ENCODE data around the gene VAV2.
"Not testable (repeated sequence)": the region's sequence is repeated elsewhere in the genome, so short reads cannot be mapped to it uniquely, and the experiment has no call there.

VAV2 gene

DNA sequence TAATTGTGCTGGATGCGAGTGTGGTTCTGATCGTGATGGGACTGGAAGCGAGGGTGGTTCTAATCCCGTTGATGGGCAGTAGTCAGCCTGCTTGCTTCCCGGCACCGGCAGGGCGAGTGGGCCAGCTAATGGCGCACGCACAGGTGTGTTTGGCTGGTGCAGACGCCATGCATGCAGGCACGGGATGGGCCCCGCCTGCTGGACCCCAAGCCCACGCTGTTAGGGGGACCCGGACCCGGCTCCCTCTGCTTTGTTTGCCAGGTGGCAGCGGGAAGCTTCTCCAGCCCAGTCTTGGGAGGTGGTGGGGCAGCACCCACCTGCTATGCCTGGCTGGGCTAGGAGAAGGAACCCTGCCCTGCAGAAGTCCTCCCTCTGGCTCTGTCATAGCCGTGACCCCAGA is 70.3 kb downstream of the VAV2 start:
- in situ Hi-C loops (cut with MboI; ENCODE audit: low sequenced_read_pairs): no loop called here

GRCh38 chr9:133920471-133920870 is 71.7 kb downstream of the VAV2 start:
- in situ Hi-C loops (cut with MboI; ENCODE audit: low sequenced_read_pairs): no loop called here

GRCh38 chr9:133919253-133920115 is 72.6 kb downstream of the VAV2 start:
- in situ Hi-C loops (cut with MboI; ENCODE audit: low sequenced_read_pairs): no loop called here

DNA sequence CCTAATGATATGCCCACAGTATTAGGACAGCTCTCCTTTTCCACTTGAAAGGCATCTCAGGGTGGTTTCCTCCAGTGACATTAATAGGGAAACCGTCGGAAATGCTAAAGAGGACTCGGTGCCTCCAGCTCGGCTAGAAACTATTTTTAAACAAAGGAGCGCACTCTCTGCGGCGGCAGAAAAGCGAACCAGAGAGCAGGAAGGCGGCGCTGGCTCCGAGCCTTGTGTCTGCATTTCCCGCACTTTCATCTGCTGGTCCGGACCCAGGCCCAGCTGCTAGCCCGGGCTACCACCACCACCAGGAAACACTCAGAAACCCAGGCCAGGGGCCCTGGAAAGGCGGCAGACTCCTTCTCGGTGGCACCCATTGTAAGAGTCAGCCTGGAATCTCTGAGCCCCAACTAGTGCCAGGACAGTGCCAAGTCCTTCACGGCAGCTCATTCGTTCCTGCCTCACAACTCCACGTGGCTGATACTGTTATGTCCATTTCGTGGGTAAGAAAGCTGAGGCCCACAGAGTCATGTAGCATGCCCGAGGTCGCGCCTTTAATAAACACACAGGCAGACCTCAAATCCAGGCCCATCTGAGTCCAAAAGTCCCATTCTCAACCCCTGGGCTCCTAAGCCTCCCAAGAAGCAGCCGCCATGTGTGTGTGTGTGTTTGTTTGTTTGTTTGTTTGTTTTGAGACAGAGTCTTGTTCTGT is 73.9 kb downstream of the VAV2 start:
- in situ Hi-C loops (cut with MboI; ENCODE audit: low sequenced_read_pairs): no loop called here

DNA sequence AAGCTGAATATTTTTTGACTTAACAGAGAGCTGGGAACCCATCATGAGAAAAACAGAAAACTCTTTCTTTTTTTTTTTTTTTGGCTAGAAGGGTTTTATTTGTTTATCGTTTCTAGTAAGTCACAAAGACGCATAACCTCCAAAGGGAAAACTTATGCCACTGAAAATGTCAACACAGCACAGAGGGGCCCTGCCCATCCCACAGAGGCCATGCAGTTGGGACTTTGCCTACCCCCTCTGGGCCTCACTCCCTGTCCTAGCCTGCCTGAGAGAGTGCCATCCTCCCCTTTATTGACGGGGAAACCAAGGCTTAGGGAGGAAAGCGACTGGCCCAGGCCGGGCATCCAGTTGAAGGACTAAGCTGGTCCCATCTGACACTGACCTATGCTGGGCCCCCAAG is 74.7 kb downstream of the VAV2 start:
- in situ Hi-C loops (cut with MboI; ENCODE audit: low sequenced_read_pairs): no loop called here

- in situ Hi-C loops (cut with MboI; ENCODE audit: low sequenced_read_pairs): no loop called here
Observed at GRCh38 chr9:133916159-133916541, 76.0 kb downstream of the VAV2 start.

DNA sequence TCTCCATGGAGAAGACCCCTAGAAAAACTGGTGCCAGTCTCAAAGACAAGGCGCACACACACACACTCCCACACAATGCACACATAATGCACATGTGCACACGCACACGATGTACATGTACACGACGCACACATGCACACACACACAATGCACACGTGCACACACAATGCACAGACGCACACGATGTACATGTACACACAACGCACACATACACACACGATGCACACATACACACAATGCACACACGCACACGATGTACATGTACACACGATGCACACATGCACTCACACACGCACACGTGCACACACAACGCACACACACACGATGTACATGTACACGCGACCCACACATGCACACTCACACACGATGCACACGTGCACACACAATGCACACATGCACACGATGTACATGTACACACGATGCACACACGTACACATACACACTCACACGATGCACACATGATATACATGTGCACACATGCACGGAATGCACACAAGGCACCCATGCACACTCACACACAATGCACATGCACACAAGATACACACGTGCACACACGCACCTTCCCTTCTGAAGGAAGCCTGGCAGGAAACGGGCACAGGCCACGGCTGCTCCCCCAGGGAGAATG is 76.5 kb downstream of the VAV2 start:
- in situ Hi-C loops (cut with MboI; ENCODE audit: low sequenced_read_pairs): no loop called here

GRCh38 chr9:133914442-133915342 is 77.4 kb downstream of the VAV2 start:
- in situ Hi-C loops (cut with MboI; ENCODE audit: low sequenced_read_pairs): no loop called here

- in situ Hi-C loops (cut with MboI; ENCODE audit: low sequenced_read_pairs): no loop called here
Observed at GRCh38 chr9:133913571-133914369, 78.4 kb downstream of the VAV2 start.

DNA sequence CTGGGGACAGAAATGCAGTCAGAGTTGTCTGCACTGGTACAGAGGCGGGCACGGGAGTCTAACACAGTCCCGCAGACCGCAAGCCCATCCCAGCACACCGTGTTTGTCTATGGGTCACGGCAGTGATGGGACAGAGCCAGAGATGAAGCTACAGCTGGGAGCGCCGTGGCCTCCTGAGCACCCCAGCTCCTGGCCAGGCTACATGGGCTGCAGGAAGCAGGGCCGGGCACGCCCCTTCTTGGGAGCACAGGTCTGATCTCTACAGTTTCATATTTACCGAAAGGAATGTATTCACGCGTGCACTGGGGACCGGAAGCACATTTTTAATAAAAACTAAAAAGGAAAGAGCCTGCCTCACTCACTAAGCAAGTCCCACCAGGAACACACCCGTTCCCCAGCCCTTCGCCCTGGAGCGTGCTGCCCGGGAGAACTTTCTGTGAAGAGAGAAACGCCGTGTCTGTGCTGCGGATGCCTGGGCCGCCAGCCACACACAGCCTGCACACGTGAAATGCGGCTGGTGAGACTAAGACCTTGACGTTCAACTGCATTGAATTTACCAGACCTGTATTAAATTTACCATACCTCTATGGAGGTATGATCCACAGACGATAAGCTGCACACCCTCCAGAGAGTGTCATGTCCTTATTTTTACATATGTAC is 81.1 kb downstream of the VAV2 start:
- in situ Hi-C loops (cut with MboI; ENCODE audit: low sequenced_read_pairs): no loop called here

DNA sequence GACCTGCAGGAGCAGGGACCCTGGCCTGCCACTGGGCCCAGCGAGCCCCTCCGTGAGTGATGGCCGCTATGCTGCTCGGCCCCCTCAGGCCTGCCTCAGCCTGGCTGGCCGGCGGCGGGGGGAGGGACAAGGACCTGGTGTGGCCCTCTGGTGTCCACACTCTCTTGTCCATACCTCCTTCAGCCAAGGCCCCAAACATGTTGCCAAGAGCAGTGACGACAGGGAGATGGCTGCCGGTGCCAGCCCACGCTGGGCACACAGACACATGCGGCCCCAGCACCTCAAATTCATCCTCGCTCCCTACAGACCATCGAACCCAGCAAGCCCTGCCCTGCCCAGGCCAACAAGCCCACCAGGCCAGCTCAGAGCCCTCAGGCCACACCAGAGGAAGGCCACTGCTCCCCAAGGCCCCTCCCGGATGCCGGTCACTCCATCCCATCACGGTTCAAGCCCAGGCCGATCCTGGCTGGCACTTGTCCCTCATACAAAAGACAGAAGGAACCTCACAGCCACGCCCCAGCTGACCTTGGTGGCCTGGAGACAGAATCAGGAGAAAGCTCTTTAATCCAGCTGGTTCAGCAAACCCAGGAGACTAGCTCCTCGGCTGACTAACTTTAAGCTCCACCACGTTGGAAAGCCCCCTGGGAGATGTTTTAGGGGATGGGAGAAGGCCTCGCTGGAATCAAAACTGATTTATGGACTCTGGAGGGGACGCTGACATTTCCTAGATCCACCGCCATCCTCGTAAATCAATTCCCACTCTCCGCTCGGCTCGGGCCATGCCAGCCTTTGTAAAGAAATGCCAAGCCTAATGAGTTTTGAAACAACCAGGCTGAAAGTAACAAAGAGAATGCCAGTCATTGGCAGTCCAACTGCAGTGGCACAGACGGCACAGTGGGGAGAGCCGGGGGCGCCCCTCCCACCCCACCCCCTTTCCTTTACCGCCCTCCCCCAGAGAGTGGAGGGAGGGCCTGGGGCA is 84.9 kb downstream of the VAV2 start:
- in situ Hi-C loops (cut with MboI; ENCODE audit: low sequenced_read_pairs): no loop called here

DNA sequence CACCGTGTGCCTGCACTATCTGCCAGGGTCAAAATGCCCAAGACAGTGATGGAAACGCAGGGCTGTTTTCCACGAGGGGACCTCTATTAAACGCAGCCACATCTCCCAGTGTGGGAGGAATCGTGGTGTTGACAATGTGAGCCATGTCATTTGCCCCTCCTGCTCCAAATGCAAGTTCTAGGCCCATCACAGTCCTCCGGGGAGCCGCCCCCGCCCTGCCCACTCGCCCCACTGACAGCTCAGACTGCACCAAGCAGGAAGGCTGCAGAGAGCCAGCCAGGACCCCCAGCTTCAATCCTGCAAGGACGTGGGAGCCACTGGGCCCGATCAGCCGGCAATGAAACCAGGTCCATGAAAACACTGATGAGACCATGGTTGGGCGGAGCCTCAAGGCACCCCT is 85.9 kb downstream of the VAV2 start:
- in situ Hi-C loops (cut with MboI; ENCODE audit: low sequenced_read_pairs): no loop called here

GRCh38 chr9:133905493-133905892 is 86.6 kb downstream of the VAV2 start:
- in situ Hi-C loops (cut with MboI; ENCODE audit: low sequenced_read_pairs): no loop called here

DNA sequence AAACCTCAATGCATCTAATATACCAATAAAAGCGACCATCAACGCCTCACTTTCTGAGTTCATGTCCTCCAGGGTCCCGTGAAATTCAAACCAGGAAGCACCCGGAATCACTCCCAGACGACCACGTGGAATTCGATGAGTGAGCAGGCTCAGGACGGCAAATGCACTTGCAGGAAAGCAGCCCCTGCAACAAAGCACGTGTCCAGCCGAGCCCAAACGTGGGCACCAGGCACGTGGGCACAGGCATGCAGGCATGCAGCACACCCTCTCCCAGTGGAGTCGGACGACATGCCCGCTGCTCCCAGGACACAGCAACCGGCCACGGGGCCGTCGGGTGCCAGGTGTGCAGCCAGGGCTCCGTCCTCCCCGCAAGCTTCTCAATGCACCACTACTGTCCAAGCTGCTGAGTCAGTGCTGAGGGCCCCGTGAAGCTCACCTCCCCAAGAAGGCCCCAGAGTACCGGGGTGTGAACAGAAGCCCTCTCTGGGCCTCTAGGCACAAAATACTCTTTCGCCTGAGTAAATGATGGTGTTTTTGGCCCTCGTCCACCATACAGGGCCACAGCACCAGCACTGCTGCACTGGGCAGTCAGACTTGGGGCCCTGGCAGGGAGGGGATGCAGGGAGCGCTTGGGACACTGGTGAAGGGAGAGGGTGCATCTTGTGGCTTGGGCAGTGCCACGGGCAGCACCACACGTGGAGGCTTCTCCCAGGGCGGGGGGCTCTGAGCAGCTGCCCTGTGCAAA is 87.6 kb downstream of the VAV2 start:
- in situ Hi-C loops (cut with MboI; ENCODE audit: low sequenced_read_pairs): no loop called here

DNA sequence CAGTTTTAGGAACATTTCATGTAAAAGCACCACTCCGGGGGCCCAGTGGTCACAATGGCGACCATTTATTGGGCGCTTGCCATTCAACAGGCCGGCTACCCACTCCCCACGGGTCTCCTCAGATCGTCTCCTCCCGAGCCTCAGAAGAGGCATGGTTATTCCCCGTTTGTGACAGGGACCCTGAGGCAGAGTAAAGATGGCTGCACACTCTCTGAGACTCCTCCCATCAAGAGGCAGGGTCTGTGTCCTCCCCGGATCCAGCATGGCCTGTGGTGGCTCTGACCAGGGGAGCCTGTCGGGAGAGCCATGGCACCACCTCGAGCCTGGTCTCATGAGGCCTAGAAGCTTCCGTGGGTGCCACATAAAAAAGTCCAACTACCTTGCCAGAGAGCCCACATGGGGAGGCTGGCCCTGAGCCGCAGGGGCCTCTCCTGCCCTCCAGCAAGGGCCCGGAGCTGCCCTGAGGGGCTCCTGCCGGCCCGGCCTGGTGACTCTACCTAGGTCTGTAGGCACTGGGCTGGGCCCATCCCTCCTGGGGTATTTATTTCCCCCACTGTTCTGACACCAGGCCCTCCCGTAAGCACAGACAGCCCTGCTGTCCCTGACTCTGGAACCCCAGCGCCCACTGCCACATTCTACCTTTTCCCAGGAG is 90.8 kb downstream of the VAV2 start:
- in situ Hi-C loops (cut with MboI; ENCODE audit: low sequenced_read_pairs): no loop called here

GRCh38 chr9:133897675-133898074 is 94.4 kb downstream of the VAV2 start:
- in situ Hi-C loops (cut with MboI; ENCODE audit: low sequenced_read_pairs): no loop called here

- in situ Hi-C loops (cut with MboI; ENCODE audit: low sequenced_read_pairs): not testable (repeated sequence)
Observed at GRCh38 chr9:133896007-133896406, 96.1 kb downstream of the VAV2 start.
